HCEC 1CT (cell line): ENCODE measurements around the gene ABCB11.
A peak's percentile ranks its signal among the peaks of the same experiment; 100 is the strongest.

Source experiments
- DNase-seq: peaks from one replicate; pipeline ENCODE4 v3.0.0-alpha.2; 2017

The ABCB11 gene

GRCh38 chr2:169006665-169007064 lies 24.5 kb downstream of the ABCB11 start:
- DNase-seq: no peak

DNA sequence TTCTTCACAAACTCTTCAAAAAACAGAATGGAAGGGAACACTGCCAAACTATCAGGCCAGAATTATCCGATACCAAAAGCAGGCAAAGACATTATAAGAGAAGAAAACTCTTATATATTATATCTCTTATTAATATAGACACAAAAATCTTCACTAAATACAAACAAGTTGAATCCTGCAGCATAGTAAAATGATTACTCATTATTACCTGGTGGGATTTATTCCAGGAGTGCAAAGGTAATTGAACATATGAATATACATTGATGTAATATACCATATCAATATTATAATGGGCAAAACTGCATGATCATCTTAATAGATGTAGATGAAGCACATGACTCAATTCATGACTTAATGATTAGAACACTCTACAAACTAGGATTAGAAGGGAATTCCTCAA lies 25.1 kb downstream of the ABCB11 start:
- DNase-seq: no peak

DNA sequence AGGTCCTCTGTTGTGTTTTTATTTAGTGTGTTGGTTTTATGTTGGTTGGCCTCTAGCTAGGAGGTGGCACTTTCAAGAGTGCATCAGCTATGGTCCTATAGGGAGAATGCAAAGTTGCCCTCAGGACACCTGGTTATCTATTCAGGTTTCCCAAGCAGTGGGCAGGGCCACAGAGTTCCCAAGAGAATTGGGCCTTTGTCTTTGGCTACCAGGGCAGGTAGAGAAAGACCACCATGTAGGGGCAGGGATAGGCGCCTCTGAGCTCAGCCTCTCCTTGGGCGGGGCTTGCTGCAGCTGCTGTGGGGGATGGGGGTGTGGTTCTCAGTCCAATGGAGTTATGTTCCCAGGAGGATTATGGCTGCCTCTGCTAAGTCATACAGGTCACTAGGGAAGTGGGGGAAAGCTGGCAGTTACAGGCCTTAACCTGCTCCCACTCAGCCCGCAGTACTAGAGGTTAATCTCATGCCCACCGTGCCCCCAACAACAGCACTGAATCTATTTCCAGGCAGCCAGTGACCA lies 26.0 kb downstream of the ABCB11 start:
- no peak for DNase-seq

GRCh38 chr2:169002161-169002738 lies 28.9 kb downstream of the ABCB11 start:
- DNase-seq: no peak

- peak; percentile 64 for DNase-seq
Measured at GRCh38 chr2:169001116-169001815, 29.9 kb downstream of the ABCB11 start.

- peak; percentile 30 for DNase-seq
Measured at GRCh38 chr2:168999668-169000213, 31.4 kb downstream of the ABCB11 start.

DNA sequence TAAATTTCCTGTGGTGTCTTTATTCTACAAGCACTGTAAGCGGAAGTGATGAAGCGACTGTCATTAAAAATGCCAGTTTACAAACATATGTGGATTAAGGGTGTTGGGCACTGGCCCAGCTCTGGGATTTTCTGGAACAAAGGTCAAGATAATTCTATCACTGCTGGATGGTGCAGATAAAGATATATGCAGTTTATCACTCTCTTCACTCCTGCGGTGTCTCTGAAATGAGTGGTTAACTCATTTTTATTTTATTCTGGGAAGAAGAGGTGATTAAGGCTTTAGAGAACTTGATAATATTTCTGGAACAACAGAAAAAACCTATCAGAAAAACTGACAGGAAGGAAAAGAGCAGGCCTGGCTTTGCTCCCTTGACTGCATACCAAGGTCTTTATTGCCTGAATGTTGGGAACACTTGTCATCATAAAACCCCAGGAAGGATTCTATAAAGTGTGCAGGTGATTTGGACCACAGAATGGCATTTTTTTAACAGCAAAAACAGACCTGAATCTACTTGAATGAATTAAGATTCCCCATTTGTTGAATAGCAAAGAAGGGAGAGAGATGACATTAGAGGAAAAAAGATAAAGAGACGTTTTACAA lies 32.4 kb downstream of the ABCB11 start:
- no peak for DNase-seq

DNA sequence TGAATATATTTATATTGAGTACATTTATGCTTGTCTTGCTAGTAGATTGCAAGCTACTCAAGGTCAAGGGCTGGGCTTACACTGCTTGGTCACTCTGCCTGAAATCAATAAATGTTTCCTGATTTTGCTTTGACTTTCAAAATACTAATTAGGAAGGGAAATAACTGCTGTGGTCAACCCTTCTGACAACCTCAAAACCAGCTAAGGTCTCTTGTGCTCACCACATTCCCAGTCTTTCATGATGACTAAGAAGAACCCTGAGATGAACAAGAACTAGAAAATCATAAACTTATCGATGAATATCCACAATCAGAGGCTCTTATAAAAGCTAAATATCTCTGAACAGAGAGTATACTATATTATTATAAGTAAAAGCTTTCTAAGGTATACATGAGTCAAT lies 33.3 kb downstream of the ABCB11 start:
- DNase-seq: no peak

DNA sequence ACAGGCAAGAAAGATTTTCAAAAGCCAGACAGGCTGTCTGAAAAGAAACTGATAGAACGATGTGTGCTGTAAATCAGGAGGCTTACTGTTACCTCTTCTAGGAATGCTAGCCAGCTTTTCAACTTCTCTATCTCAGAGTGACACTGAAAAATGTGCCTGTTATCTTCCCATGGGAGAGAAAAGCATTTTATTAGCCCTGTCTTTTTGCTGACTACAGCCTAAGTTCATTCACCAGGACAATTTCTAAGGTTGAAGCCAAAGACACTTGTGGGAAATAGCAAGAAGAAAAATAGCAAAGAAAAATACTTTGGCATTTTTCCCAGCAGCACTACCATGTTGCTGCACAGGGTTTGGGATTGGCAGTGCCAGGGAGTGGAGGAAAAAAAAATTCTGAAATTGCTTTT lies 34.0 kb downstream of the ABCB11 start:
- DNase-seq: no peak

DNA sequence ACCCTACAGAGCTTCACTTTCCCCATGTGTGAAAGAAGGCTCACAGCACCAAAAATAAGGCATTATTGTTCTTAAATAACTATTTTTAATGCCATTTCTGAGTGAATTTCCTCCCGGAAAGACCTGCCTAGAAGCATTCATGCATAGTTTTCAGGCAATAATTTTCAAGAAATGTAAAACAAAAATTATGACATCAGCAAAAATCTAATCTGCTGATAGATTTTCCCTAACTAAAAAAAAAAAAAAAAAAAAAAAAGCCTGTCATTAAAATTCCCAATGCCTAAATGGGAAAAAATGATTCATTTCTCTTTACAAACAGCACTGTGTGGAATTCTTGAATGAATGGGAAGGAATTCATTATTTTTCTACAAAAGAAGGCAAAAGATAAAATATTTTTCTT lies 35.4 kb downstream of the ABCB11 start:
- no peak for DNase-seq

GRCh38 chr2:168993538-168993937 lies 37.6 kb downstream of the ABCB11 start:
- no peak for DNase-seq

DNA sequence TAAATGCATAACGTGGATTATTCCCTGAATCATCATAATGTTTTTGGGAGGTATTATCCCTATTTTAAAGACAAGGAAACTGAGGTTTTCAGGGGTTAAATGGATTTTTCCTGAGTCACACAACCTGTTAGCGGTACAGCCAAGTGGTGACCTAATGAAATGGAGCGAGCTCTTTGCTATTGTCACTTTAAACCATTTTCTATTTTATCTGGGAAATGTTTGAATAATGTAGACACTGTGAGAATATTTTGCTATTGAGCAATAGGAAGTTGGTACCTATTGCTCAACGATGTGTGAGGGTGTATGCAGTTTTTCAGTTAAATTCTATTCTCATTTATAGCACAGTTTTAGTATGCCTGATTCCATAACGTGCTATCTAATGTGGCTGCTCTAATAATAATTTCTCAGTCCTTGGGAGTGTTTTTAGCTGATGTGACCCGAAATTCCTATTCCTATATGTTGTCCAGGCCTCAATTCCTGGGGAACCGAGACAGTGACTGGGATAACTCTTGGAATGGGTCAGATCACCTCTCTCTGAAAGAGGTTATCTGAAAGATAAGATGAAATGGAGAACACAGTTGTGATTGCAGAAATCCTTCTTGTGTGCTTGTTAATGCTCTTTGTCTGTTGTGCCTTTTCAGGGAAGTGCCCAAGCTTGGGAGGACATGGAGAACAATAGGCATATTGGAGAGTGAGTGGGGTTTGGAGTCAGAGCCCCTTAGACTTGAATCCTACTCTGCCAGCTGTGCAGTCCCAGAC lies 38.4 kb downstream of the ABCB11 start:
- peak; percentile 40 for DNase-seq

GRCh38 chr2:168992026-168992425 lies 39.1 kb downstream of the ABCB11 start:
- DNase-seq: peak; percentile 55

DNA sequence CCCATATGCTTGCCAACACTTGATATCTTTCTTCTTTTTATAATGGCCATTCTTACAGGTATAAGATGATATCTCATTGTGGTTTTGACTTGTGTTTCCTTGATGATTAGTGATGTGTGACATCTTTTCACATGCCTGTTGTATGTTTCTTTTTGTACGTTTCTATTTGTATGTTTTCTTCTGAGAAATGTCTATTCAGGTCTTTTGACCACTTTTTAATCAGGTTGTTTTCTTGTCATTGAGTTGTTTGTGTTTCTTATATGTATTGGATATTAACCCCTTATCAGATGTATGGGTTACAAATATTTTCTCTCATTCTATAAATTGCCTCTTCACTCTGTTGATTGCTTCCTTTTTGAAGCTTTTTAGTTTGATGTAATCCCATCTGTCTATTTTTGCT lies 42.4 kb downstream of the ABCB11 start:
- DNase-seq: no peak

DNA sequence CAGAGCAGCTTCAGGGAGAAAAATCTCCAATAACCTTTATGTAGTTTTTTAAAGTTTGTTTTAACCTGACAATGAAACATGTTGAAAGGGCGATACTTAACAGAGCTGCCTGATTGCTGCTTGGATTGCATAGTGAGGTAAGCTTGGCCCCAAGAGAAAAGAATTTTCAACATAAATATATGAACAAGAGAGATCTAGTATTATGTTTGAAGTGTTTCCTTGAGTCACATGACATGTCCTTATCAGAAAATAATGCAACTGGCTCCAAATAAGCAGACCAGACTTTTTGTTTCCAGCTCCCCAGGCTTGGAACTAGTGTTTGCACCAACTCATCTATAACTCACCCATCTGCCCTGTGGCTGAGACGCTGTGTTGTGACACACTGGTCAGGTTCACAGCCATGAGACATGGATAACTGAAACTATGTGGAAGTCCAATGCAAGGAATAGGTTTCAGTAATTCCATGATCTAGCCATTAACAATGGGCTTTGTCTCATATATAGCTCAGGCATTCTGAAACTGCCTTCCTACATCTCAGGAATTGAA lies 44.7 kb downstream of the ABCB11 start:
- no peak for DNase-seq

GRCh38 chr2:168981651-168982050 lies 49.5 kb downstream of the ABCB11 start:
- no peak for DNase-seq

DNA sequence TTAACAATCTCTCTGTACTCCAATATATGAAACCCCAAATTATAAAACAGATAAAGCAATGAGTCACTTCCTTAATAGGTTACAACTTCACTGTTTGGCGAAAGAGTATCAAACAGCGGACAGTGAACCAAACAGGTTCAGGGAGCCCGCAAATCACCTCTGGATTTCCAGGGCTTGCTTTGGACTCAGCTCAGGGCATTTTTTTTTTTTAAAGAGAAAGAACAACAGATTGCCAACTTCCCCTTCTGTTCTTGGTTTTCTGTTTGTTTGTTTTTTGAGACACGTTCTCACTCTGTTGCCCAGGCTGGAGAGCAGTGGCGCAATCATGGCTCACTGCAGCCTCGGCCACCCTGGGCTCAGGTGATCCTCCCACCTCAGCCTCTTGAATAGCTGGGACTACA lies 52.7 kb downstream of the ABCB11 start:
- no peak for DNase-seq

GRCh38 chr2:168977608-168978007 lies 53.5 kb downstream of the ABCB11 start:
- DNase-seq: no peak

DNA sequence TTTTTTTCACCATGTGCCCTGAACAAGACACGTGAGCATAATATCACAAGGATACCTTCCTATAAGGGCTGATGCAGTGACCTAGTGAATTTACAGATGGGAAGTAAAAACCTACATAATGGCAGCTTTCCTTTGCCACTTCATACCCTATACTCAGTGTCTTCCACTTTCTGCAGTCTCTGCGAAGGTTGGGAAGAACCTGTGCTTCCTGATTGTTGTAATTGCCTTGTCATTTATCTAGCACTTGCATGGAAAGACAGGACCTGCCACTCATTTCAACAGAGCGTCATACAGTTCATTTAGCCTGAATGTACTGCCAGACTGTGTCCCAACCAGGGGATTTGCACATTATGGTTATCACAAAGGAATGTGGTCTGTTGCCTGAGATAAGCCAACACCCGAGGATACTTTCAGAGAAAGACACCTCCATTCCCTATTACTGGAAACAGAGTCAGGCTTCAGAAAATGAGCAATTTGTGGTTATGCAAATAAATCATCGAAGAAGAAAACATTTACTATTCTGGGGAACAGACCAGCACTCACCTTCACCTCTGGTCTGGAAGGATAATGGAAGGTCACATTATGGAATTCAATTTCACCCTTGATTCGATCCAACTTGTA lies 55.0 kb downstream of the ABCB11 start:
- DNase-seq: no peak

- DNase-seq: no peak
Measured at GRCh38 chr2:168974428-168974827, 56.7 kb downstream of the ABCB11 start.

- no peak for DNase-seq
Measured at GRCh38 chr2:168971261-168971660, 59.9 kb downstream of the ABCB11 start.

DNA sequence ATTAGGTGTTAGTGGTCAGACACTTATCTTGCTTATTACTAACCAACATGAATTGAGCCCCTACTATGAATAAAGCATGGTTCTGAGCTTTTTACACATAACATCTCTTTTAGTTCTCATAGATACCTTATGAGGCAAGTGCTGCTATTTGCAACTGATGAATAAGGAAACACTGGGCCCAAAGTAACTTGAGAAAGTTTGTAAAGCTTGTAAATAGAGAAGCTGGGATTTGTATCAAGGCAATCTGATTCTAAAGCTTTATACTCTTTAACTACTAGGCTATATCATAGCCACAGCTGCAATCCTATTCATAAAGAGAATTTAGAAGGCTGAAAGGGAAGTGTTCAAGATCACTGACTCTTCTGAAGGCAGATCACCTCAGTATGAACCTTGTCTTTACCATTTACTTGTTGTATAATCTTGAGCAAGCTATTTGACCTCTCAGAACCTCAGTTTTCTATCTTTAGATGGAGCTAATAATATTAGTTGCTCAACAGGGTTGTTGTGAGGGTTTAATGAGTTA lies 60.4 kb downstream of the ABCB11 start:
- no peak for DNase-seq
